GM06990 (cell line): Measurements from ENCODE around the gene ZFP62.

ENCODE experiments used
- DNase-seq: peaks from one replicate; pipeline ENCODE4 v3.0.0-alpha.2; 2011; ENCODE audit not compliant: insufficient read length; ENCODE audit errors: extremely low read depth
- H3K27me3 ChIP-seq: replicated peaks from 2 replicates; pipeline ENCODE4 v1.6.0; 2011; ENCODE audit warnings: low read length; ENCODE audit not compliant: control insufficient read depth, insufficient read depth
- H3K36me3 ChIP-seq: 2 replicates; pipeline ENCODE4 v1.5.1; 2011; ENCODE audit warnings: low read length; ENCODE audit not compliant: control insufficient read depth, insufficient read depth
- H3K4me3 ChIP-seq: replicated peaks from 2 replicates; pipeline ENCODE4 v1.5.1; 2011; ENCODE audit warnings: low read depth, mild to moderate bottlenecking, control low read depth, low read length
- TF ChIP-seq, protein P1 (sequence below): IDR thresholded peaks from 2 replicates; pipeline ENCODE4 v1.5.1; 2011; ENCODE audit warnings: low read length, control low read depth, mild to moderate bottlenecking, inconsistent platforms; ENCODE audit not compliant: insufficient read depth, poor library complexity, severe bottlenecking

The ZFP62 gene

DNA sequence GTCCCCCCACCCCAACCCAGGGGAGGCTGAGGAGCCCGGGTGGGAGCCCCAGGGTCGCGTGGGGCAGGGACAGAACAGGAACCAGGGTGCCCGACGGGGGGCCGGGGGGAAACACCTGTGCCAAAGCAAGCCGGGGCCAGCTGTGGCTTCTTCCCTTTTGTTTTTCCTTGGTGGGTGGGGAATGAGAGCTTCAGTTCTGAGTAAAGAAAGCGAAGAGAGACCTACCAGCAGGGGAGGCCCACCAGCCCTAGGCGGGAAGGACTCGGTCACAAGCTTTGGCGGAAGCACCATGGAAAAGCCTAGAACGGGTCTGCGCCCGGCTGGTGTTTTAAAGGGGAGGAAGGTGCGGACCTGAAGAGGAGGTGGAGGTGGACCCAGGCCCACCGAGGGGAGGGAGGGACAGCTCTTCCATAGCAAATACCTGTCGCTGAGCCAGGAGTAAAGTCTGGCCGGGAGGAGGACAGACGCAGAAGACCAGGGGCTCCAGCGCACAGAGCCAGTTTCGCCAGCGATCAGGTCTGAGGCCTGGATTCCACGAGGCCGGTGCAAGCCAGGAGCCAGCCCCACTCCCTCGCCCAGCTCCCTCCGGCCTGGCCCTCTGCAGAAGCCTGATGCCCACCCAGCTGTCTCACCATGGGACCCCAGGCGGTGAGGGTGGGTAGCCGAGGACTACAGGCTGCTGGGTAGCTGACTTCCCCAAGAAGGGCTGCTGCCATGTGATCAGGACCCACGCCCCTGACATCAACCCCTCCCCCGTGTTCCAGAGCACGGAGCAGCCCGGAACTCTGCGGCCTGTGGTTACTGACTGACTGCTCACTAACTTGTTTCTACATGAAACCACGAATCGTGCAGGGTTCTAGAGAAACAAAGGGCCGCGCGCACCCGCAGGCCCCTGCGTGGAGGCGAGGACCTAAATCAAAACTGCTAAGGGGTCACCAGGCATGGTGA is 57.6 kb downstream of the ZFP62 start:
- TF ChIP-seq, protein P1, sequence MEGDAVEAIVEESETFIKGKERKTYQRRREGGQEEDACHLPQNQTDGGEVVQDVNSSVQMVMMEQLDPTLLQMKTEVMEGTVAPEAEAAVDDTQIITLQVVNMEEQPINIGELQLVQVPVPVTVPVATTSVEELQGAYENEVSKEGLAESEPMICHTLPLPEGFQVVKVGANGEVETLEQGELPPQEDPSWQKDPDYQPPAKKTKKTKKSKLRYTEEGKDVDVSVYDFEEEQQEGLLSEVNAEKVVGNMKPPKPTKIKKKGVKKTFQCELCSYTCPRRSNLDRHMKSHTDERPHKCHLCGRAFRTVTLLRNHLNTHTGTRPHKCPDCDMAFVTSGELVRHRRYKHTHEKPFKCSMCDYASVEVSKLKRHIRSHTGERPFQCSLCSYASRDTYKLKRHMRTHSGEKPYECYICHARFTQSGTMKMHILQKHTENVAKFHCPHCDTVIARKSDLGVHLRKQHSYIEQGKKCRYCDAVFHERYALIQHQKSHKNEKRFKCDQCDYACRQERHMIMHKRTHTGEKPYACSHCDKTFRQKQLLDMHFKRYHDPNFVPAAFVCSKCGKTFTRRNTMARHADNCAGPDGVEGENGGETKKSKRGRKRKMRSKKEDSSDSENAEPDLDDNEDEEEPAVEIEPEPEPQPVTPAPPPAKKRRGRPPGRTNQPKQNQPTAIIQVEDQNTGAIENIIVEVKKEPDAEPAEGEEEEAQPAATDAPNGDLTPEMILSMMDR = peak; percentile 33
- DNase-seq = peak; percentile 91
- no peaks in the 10 kb centered on the region for H3K27me3 ChIP-seq
- H3K4me3 ChIP-seq = peak overlapping the region; percentile 74
- H3K36me3 ChIP-seq = peaks cover 5% of the 10 kb centered on the region

DNA sequence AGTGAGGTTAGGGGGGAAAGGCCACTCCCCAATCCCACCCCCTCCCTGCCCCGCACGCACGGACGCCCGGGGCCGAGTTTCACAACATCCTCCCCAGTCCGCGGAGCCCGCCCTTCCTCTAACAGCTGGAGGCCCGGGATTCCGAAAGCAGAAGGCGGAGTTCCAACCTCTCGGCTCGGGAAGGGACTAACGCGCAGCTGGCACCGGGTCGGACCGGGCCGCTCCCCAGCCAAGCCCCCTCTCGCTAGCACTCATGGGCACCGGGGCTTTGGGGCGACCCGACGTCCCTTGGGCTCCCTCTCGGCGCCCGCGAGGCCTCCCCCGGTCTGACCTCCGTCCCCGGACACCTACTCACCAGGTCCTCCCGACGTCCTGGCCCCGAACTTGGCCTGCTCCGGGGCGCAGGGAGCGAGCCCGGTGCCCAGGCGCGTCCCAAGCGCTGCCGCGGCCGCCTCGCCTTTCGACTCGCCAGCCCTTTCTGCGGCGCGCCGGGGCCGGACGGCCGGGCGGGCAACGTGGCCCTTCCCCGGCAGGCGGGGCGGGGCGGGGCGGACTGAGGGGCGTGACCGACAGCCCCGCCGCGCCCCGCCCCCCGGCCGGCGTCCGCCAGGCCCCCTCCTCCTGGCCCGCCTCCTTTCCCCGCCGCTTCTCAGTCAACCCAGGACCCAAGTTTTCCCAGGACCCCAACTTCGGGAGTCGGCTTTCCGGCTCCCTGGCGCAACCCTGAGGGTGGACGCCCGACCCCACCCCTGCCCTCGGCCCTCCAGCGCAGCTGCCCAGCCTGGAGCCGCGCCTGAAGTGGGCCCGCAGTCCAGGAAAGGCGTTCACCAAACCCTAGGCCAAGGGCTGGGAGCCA is 58.5 kb downstream of the ZFP62 start, which contains the start of gene MGAT1:
Gene MGAT1, minus strand, starts transcription at position 482 of the 856 bp plus-strand sequence. CDS start 9,835 bp downstream, outside the sequence.
- TF ChIP-seq, protein P1 = no peak
- Histone ChIP-seq H3K36me3 (peaks cover 10% of the 10 kb centered on the region), H3K27me3 (no peaks in the 10 kb centered on the region), H3K4me3 (peak within 1 kb of the TSS; percentile 88)
- DNase-seq = peak; percentile 81

DNA sequence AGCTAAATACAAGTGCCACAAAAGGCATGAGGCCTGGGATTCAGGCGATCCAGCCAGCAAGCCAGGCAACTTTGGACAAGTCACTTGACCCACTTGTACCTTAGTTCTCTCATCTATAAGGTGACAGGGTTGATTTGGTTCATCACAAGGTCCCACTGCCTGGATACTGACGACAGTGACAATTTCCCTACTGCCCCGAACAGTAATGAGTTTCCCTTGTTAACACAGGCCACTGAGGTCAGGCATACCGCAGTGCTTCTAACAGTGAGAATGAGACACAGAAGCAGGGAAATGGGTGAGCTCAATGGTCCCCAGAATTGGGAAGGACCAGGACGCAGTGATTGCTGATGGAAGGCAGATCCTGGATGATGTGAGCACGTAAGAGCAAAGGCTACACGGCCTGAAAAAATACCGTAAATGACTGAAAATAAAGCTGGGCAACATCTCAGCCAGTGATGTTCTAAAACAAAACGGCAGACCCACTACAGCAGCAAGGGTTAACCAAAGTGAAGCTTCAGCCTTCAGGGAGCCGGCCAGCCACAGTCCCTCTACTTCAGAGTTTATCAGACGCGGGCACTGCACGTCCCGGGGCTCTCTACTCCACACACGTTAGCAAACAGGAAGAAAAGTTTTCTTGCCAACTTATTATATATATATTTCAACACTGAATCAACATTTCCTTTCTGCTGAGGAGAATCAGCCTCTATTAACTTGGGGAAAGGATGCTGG is 59.3 kb downstream of the ZFP62 start:
- Histone ChIP-seq H3K36me3 (peaks cover 10% of the 10 kb centered on the region), H3K27me3 (no peaks in the 10 kb centered on the region), H3K4me3 (peak overlapping the region; percentile 88)
- TF ChIP-seq, protein P1 = no peak
- DNase-seq = no peak

DNA sequence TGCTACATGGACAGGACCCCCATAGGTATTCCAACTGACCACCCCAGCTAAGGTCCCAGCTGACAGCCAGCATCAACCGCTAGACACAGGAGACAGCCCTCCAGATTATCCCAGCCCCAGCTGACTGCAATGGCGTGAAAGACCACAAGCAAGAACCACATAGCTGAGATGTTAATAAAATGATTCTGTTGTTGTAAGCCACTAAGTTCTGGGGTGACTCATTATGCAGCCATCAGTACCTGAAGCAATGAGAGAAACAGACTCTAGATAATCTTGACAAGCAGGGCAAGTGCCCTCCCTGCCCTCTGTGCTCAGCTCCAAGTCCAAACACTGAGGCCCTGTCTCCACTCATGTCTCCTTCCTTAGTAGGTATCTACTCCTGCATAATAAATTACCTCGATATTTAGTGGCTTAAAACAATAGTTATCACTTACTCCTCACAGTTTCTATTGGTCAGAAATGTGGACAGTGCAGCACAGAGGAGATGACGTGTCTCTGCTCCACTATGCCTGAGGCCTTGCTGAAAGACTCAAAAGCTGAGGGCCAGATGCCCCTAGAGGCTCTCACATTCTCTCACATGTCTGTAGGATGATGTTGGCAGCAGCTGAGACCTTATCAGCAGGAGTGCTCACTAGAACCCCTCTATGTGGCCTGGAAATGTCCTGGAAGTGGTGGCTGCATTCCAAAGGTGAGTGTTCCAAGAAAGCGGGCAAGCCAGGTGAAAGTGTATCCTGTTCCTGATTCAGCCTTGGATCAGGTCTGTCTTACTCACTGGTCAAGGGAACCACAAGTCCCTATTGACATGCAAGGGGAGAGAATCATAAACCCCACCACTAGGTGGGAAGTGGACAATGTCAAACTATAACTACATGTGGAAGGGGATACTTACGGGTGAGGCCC is 60.9 kb downstream of the ZFP62 start:
- Histone ChIP-seq H3K4me3 (0 out of 2 replicates have a peak overlapping the region, but pooled peaks have one; percentile 5), H3K36me3 (peaks cover 10% of the 10 kb centered on the region), H3K27me3 (no peaks in the 10 kb centered on the region)
- TF ChIP-seq, protein P1 = no peak
- DNase-seq = no peak
